Pancreas (tissue), 10 donors: Measurements from ENCODE around the gene TBX4. TPM values are rescaled to one million over a fixed set of nuclear protein-coding genes. Genes with fewer than 3 reads are reported as not detected.

ENCODE experiments used
- ATAC-seq, 4 donors: fragments of 200-7000 bp; cut with Tn5 transposase; one replicate each; pipeline versions ENCODE4 v1.8.0 to v1.9.1; 2020; ENCODE audit warnings: mild to moderate bottlenecking in 4 of 4, moderate library complexity in 4 of 4
- DNase-seq, 6 donors: peaks; one replicate each; pipeline ENCODE4 v3.0.0-alpha.2; 2020
- FAIRE-seq: peaks from 2 replicates; lab custom pipeline; 2012; peaks lifted over from hg19 to GRCh38; lab: Jason Lieb, UNC
- H3K27ac ChIP-seq, 4 donors: fragments of 200-600 bp; sonication (generic); 1 replicate in 3 of 4; 2 replicates in 1 of 4; pipeline versions ENCODE4 v1.5.0 to v1.8.0; 2020
- H3K27me3 ChIP-seq, 4 donors: fragments of 200-600 bp; one replicate each; pipeline ENCODE4 v1.8.0; 2021
- H3K36me3 ChIP-seq, 3 donors: fragments of 200-600 bp; sonication (generic) in 1 of 3; one replicate each; pipeline versions ENCODE4 v1.5.0 to v1.8.0; 2020 to 2021
- H3K4me1 ChIP-seq, 3 donors: fragments of 200-600 bp; one replicate each; pipeline ENCODE4 v1.8.0; 2021
- H3K4me3 ChIP-seq, 4 donors: fragments of 200-600 bp; sonication (generic) in 2 of 4; one replicate each; pipeline versions ENCODE4 v1.5.0 to v1.8.0; 2020 to 2021
- H3K9me3 ChIP-seq, 4 donors: fragments of 200-600 bp; one replicate each; pipeline ENCODE4 v1.8.0; 2021
- CTCF ChIP-seq, 4 donors: fragments of 200-600 bp; sonication (generic) in 3 of 4; IDR thresholded peaks; one replicate each; pipeline versions ENCODE4 v1.5.0 to v1.8.0; 2021; ENCODE audit warnings: antibody characterized with exemption in 4 of 4
- WGBS, 2 donors: extraction: QIAGEN DNeasy Blood & Tissue Kit; methylation state at CpG; one replicate each; pipeline ENCODE4 v1.1.7; 2013; 5-methylcytosine and 5-hydroxymethylcytosine counted together
- intact Hi-C, 3 donors: fragments of 100-400 bp; cut with DNase I; formaldehyde crosslinking; loops; one replicate each; pipeline versions ENCODE4 v1.11.1 to v1.14.2; 2022
- polyA plus RNA-seq, 2 donors: library from polyadenylated mRNA; stranded (reverse); fragments of 200-250 nt; gene quantifications; one replicate each; pipeline ENCODE4 v1.2.3, GENCODE V29; 2013
- total RNA-seq, 6 donors: library from RNA; stranded (reverse); fragmentation: NEBNext Ultra II Directional in 4 of 6; extraction: Animal tissue kit (Norgen Biotek cat#: 25700) in 4 of 6; gene quantifications; one replicate each; pipeline versions ENCODE4 v1.2.1 to v1.2.4, GENCODE V29; 2021 to 2023
- donor health status: healthy with polysubstance abuse.
- donor health status: DM: no; HTN: no; CAD: no; lungs with moderate emphysema.
- donor health status: DM: no; HTN: no; CAD: no.
- donor health status: control.
- donor health status: control.
- donor health status: Bipolar disorder and iron deficiency.
- donor health status: DM: yes; HTN: yes; CAD: no.
- donor health status: DM: no; HTN: no; CAD: no.
- donor health status: DM: no; HTN: no; CAD: no.
- donor health status: DM: yes; HTN: yes; CAD: no.

TBX4 gene
- total and polyA plus RNA-seq, 8 donors, result not detected

- DNase-seq (no peak), ATAC-seq (no peak), FAIRE-seq (no peak)
- no peaks in the 10 kb centered on the region for H3K27me3 ChIP-seq
- intact Hi-C loops, result no loop called here
- TF ChIP-seq CTCF (IDR thresholded peaks at IDR 0.05), result no peak
- no peak overlapping the region for H3K27ac ChIP-seq
- no peaks in the 10 kb centered on the region for H3K4me1 ChIP-seq
- no peak overlapping the region for H3K4me3 ChIP-seq
- 47 to 53% methylated on average over 13 of the region's 13 CpGs for WGBS, 2 donors
- no peaks in the 10 kb centered on the region for H3K9me3 ChIP-seq
- no peaks in the 10 kb centered on the region for H3K36me3 ChIP-seq
These were observed 42.3 kb downstream of the TBX4 start for GRCh38 chr17:61494325-61495160.

DNA sequence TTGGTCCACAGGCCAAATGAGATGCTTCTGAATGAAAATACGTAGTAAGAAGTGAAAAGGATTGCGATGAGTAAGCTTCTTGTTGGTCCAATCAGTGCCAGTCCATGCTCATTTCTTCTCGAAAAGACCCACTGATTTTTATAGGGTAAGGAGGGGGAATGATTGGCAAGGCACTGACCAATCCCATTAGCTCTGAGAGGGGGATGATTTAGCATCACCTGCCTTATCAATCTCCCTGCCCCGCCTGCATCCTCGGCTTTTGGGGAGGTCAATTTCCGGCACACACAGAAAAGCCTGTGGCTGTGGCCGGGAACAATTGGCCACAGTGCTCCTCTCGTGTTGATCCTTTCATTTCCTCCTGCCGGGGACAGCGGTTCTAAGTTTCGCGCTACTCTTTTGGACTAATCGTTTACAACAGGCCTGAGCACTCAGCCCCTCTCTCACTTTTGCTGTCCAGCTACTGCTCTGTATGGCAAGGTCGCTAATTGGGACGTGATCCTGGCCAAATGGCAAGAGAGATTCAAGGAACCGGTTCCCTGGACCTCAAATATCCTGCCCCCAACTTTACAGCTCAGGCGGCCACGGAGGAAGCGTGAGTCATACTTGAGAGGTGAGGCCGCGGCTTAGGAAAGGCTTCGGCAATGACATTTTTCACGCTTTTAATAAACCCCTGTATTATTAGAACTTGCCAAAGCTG is 43.1 kb downstream of the TBX4 start:
- Histone ChIP-seq H3K36me3 (no peaks in the 10 kb centered on the region), H3K4me3 (no peak overlapping the region), H3K27ac (no peak overlapping the region), H3K9me3 (no peaks in the 10 kb centered on the region), H3K4me1 (no peaks in the 10 kb centered on the region), H3K27me3 (no peaks in the 10 kb centered on the region)
- DNase-seq (no peak), ATAC-seq (no peak), FAIRE-seq (no peak)
- intact Hi-C loops, result no loop called here
- TF ChIP-seq CTCF (IDR thresholded peaks at IDR 0.05), result no peak
- WGBS, 2 donors, result 91 to 93% methylated on average over 23 of the region's 23 CpGs

DNA sequence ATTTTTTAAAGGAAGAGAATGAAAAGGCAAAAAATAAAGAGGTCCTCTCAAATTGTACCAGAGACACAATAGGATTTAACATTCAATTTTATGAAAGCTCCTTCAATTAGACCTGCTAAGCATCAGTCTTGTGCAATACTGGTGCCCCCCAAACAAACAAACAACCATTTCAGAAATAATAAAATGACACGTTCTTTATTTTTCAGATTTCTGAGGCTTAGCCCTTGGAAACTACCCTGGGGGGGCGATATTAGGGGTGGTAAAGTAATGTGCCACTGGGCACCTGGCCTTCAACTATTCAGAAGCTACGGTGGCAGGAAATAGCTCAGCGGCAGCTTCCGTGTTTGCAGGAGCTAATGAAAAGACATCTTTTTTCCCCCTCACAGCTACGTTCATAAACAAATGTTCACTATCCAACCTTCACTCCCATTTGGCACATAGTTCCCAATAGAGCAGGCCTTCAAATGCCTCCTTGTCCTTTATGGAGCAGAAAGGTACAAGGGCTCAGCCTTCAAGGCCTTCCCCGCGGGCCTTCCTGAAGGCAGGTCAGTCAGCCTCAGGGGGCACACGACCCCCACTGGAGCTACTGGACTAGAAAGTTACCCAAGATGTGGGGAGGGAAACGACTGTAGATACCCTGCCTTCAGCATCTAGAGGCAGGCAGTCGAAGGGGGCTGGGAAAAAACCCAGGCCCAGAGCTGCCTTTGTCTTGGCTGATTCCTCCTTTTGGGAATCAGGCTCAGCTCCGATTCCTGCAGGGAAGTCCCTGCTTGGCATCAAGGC is 44.1 kb downstream of the TBX4 start:
- Histone ChIP-seq H3K36me3 (no peaks in the 10 kb centered on the region), H3K27me3 (no peaks in the 10 kb centered on the region), H3K4me3 (no peak overlapping the region), H3K4me1 (no peaks in the 10 kb centered on the region), H3K27ac (no peak overlapping the region), H3K9me3 (no peaks in the 10 kb centered on the region)
- DNase-seq (no peak), FAIRE-seq (no peak), ATAC-seq (no peak)
- no peak for TF ChIP-seq CTCF (IDR thresholded peaks at IDR 0.05)
- 76 to 81% methylated on average over 12 of the region's 12 CpGs for WGBS, 2 donors
- intact Hi-C loops, result no loop called here

DNA sequence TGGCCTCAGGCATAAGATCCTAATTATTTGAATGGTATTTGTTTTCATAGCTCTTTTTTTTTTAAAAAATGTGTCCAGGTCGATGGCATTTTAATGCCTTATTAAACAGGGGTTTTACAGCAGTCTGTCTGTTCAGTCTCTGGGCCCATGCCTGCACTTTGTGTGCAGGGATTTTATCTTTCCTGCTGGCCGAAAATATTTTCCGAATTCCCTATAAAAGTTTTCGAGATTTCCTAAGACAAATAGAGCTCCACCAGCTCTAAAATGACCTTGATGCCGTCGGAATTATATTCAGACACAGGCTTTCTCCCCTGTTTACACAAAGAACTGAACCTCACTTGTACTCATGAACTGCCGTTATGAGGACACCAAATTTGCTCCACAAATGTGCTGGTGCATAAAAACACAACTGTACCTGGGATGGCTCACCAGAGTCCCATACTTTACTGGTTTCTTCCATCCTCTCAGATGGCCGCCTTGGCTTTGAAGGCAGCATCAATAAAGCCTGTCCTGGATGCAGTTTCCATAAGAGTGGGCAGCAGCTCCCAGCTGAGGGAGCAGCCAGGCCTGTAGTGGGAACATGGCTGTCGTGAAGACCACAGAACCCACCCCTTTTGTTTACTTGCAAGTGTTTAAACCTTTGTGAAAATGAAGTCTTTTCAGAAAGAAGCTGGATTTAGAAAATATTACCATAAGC is 44.9 kb downstream of the TBX4 start:
- Histone ChIP-seq H3K27me3 (no peaks in the 10 kb centered on the region), H3K4me1 (no peaks in the 10 kb centered on the region), H3K9me3 (no peaks in the 10 kb centered on the region), H3K27ac (no peak overlapping the region), H3K4me3 (no peak overlapping the region), H3K36me3 (no peaks in the 10 kb centered on the region)
- TF ChIP-seq CTCF (IDR thresholded peaks at IDR 0.05), result no peak
- no peak for FAIRE-seq
- ATAC-seq, result no peak
- no peak for DNase-seq
- 50 to 56% methylated on average over 9 of the region's 9 CpGs for WGBS, 2 donors
- intact Hi-C loops, result no loop called here
